Measurements from ENCODE around the gene DMD.
"Not testable (repeated sequence)": the region's sequence is repeated elsewhere in the genome, so short reads cannot be mapped to it uniquely, and the experiment has no call there.

The DMD gene

DNA sequence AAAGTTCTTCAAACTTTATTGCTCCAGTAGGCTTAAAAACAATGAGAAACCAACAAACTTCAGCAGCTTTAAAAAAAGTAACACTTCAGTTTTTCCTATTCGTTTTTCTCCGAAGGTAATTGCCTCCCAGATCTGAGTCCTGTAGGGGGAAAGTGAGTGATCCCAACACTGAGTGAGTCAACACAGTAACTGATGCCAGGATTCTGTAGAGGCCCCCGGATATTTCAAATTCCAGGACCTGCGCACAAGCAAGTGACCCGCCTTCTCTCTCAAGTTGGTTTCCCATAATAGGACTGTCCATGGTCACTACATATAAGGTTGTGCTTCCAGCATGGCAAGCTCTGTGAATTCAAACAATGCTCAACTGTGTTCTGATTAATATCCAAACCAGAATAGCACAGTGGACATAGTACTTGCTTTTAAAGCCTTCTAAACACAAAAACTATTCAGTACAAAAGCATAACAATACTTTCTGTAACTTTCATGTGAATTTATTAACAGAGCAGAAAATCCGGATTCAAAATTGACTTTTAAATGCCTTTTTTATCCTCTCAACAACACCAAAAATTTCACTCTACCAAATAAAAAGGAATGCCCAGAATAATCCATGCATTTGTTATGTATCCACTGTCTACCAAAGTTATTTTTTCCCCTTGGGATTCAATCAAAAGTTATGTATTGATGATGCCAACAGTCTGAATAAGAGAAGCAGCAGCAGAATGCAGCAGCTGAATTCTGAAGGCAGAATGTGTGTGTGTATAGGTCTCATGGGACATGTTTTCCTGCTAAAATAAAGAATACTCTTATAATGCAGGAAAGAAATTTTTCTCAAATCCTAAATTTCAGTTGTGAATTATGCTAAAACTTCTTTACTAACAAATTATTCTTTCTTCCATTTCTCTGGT lies at the start of gene DMD:
Gene DMD (minus strand): TSS at position 194 of the 905 bp plus-strand sequence. CDS start 237 bp downstream, outside the sequence.
- DNase-seq (ENCODE audit: low read depth in 2 of 2), result no peak

DNA sequence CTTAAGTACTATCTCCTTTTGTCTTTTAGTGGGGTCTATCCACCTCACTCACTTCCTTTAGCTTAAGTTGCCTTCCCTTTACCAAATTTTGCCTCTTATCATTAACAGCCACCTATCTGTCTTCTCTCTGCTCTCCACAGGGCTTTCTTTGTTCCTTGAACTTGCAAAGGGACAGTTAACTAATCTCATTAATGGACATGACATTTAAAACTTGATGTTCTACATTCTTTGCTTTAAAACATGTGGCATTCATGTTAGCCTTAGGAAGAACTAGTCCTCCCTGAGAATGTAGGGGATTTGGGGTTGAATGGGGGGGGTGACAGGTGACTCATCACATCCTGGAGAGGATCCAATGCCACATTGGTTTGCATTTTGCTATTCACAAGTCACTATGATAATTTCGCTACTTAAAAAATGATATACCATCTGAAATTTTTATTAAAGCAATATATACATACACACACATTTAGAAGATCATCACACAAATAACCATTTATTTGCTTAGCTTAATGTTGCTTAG lies 41.0 kb upstream of the DMD start:
- DNase-seq (ENCODE audit: low read depth in 2 of 2), result no peak

DNA sequence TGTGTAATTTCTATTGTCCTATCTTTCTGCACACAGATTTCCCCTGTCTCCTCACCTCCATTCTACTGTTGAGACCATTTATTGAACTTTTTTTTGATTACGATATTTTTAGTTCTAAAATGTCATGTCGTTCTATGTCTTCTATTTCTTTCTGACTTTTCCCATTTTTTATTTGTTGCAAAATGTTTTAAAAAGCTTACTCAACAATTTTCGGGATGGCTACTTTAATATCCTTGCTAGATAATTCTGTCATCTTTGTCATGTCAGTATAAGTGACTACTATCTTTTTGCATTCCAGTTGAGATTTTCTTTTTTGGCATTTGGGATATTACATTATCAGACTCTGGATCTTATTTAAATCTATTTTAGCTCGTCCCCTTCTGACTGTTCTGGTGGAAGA lies 7.5 kb upstream of the DMD start:
- DNase-seq (ENCODE audit: low read depth in 2 of 2), result no peak

DNA sequence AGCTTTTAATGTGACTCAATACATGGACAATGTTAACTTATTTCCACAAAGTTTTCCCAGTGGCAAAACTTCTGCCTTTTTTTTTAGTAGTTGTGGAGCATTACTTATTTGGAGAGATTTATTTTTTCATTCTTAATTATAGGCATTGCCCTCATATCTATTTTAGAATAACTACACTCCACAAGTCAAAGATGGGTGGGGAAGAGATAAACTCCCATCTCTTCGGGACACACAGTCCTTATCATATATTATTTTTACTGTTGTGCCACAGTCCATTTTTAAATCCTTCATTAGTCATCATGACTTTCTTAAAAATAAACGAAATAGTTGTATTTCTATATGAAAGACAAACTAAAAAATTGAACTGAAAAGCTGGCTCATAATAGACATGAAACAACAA lies 1.2 kb downstream of the DMD start:
- no peak for DNase-seq (ENCODE audit: low read depth in 2 of 2)

DNA sequence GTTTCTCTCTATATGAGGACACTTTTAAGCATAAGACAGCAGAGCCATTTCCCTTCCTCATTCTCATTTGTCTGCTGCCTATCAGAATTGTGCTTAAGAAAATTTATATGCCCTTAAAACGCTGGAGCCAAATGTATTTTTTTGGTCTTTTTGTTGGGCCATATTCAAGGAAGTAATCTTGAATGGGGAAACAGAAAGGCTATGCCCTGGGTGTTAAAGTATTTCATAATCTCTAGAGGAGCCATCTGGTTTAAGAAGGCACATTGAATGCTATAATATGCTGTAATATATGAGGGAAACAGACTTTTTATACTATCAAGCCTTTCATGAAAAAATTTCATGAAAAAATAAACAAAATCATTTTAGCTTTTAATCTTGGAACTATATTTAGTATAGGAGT lies 4.3 kb downstream of the DMD start:
- DNase-seq (ENCODE audit: low read depth in 2 of 2), result no peak

DNA sequence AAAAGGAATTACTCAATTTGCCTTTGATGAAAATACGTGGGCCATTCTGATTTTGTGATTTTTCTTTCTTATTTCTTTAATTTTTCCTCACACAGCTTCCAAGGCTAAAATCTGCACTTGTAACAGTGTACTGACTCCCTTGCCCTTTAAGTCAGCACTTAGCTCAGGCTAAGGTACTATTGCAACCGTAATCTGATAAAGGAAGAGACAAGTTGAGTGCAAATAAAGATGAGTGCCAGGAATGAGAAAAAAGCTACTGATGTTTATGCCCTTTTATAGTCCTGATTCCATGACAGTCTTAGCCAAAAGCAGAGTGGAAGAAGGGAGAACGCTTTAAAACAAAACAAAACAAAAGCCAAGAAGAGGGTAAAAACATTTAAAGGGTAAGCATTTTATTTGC lies 6.0 kb downstream of the DMD start:
- DNase-seq (ENCODE audit: low read depth in 2 of 2), result no peak

DNA sequence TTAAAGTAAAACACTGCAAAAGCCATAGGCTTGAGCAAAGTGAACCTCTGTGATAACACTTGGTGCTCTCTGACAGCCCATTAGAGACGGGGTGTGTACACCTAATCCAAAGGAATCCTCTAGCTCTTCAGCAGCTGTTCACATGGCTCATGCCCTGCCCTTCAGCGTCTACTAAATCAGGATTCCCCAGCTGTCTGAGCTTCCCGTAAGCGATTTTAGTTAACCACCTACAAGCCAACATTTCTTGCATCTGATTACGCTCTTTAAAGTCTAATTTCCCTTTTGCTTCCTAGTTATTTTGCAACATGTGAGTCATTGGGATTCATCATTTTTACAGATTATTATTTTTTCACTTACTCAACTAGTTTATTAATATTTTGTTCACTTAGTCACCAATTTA lies 6.5 kb downstream of the DMD start:
- no peak for DNase-seq (ENCODE audit: low read depth in 2 of 2)

DNA sequence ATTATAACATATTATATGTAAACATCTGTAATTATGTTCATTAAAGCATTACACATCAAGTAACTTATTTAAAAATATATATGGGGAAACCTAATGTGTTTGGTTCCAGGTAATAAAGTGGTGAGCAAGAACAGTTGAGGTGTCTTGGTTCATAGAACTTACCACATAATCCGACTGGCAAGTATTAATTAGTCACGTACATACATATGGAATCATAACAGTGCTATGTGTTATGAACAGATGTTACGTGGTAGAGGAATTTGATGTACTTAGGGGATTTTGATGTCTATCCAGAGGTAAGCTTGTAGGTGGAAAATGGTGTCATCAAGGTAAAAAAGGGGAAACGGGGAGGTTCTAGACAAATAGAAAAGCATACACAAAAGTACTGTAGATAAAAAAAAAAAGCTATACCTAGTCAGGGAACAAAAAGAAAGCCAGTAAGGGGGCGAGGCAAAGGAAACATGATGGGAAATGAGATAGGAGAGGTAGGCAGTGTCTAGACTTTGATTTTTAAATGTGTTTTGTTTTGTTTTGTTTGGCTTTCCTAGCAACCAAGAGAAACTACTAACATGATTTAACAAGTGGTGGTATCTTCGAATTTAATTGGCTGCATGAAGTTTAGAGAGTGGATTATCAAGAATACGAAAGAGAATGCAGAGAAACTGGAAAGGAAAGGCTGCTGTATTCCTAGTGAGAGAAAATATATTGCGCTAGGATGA lies 12.6 kb downstream of the DMD start:
- DNase-seq (ENCODE audit: low read depth in 2 of 2), result no peak

DNA sequence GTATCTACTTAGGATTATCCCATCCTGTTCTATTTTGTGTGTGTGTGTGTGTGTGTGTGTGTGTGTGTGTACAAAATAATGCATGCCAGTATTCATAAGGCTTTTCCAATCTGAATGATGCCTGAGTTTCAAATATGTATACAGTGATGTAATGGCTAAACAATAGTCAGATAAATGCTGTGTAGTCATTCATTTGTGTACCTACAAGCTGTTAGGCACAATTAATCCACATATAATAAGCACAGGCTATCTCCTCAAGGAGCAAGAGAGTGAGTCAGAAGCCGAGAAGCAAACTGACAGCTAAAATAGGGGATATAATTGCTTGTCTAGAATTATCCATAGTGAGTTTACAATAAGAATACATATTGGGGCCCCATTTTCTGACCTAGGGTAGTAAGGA lies 15.7 kb downstream of the DMD start:
- DNase-seq (ENCODE audit: low read depth in 2 of 2), result no peak

DNA sequence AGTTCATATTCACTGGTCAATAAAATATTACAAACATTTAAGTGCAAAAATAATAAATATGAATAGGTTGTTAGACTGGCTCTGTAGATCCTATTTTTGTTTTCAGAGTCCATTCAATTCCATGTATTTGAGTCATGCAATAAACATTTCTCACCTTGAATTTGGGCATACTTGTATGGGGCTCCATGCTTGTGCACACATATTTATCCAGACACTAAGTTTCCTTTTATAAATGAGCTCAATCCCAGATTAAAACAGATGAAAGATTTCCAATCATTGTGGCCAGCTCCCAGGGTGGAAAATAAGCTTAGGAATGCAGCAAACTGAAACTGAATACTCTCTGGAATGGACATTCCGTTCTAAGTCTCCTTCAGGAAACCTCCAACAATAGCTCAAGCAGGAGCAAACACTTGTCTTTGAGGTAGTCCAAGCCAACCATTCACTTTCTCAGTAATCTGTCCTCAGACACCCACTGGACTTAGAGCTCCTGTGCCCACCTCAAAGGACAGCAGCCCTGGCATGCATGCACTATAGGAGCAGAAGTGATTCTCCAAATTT lies 16.4 kb downstream of the DMD start:
- DNase-seq (ENCODE audit: low read depth in 2 of 2), result no peak

DNA sequence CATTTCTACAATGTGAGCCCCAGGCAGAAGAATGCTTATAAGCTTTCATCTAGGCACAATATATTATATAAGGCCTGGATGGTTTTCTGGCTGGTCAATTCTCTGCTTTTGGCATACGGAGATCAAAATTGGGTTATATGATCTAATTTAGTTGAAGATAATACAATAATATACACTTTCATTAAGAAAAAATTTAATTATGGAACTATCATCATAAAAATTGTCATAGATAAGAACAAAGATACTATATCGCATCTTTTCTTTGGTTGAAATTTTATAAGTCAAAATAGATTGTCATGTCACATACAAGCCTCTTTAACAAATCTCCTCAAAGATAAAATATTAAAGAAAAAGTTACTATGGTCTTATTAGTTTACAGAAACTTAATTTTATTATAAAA lies 17.1 kb downstream of the DMD start:
- no peak for DNase-seq (ENCODE audit: low read depth in 2 of 2)

DNA sequence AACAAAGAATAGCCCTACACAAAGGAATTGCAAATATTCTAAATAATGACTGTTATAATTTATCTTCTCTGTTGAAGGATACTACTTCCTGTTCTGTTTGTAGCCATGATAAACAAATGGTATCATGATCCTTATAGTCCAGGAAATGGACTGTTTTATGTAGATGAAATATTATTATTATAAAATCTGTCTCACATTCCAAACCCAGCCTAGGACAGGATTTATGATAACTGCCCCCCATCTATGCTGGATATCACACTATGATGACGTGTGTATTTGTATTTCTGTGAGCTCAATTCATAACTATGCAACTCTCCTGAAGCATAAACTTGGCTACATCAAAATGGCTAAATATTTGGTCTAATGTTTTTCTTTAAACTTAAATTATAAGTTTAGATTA lies 21.3 kb downstream of the DMD start:
- no peak for DNase-seq (ENCODE audit: low read depth in 2 of 2)

DNA sequence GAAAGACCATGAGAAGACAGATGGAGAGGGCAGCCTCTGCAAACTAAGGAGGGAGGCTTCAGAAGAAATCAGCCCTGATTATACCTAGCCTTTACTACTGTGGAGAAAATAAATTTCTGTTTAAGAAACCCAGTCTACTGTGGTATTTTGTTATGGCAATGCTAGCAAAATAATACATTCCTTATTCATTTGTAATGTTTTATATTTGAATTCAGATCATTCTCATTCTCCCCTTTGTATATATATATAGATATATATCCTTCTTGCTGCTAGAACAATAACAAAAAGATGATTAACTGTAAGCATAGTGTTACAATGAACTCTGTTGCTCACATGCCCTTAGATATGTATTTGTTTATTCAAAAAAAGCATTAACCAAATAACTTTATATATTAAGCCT lies 22.5 kb downstream of the DMD start:
- DNase-seq (ENCODE audit: low read depth in 2 of 2), result no peak

DNA sequence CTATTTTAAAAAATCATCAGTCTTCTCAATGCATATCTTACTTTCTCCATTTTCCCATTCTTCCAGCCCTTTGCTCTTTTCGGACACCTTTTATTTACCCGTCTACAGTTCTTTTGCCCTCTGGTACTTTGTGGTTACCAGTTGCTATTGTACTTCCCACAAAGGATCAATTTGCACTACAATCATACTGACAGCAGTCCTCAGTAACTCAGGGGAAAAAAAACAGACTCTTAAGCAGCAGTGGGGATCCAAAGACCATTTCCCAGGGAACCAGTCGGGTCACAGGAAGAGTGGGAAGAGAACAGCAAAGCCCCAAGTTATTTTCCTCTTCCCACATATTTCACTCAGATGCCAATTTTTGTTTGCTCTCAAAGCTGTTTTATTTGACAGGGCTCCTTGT lies 23.1 kb downstream of the DMD start:
- DNase-seq (ENCODE audit: low read depth in 2 of 2), result no peak

DNA sequence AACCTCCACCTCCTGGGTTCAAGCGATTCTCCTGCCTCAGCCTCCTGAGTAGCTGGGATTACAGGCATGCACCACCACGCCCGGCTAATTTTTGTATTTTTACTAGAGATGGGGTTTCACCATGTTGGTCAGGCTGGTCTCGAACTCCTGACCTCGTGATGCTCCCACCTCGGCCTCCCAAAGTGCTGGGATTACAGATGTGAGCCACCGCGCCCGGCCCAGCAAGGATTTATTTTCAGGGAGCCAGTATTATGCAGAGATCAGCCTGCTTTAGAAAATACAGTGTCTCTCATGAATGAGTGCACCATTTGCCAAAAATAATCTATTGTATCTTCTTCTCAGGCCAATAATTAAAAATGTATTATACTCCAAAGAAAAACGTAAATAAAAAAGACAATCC lies 26.5 kb downstream of the DMD start:
- DNase-seq (ENCODE audit: low read depth in 2 of 2), result not testable (repeated sequence)

DNA sequence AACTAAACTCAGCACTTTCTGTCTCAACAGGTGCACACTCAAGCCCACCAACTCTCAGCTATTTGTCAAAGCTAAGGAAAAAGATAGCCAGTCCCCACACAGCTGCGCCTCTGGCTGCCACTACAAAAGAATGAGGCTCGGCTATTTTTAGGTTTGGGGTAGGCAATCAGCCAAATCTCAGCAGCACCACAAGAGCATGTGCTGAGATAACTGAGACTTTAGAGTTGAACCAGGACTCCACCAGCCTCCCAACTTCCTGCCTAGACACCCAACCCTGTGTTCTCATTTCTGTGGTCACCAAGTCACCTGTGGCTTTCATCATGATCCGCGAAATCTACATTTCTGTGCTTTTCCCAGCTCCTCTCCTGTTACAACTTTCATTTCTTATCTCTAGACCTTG lies 28.0 kb downstream of the DMD start:
- no peak for DNase-seq (ENCODE audit: low read depth in 2 of 2)

DNA sequence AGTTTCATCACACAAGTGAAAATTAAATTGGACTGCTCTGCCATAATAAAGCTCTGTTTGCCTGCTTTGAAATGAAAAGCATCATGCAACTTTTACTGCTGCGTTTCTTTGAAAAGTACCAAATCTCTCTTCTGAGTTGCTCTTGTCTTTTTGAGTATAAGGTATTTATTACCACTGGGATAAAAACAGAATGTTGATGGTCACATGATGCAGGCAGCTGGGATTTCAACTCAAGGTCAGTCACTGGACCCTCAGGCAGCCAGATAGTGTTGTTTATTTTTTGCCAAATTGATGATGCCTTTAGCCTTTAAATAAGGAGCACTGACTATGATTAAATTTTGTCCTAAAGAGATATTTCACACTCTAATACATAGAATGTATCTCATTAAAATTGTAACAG lies 32.7 kb downstream of the DMD start:
- no peak for DNase-seq (ENCODE audit: low read depth in 2 of 2)

DNA sequence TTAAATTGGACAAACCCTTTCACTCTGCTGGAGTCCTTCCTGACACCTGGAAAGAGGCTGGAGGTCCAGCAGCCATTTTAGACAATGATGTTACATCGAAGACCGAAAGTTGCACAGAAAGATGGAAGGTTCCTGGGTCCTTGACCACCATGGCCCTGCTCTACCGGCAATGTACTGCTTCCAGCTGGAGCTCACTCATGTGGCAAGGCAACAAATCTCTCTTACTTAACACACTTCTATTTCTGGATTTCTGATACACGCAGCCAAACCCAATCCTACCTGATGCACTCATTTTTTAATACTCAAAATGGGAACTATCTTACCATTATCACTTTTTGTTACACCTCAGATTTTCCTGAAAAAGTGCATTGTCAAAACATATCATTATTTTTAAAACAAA lies 33.1 kb downstream of the DMD start:
- no peak for DNase-seq (ENCODE audit: low read depth in 2 of 2)

DNA sequence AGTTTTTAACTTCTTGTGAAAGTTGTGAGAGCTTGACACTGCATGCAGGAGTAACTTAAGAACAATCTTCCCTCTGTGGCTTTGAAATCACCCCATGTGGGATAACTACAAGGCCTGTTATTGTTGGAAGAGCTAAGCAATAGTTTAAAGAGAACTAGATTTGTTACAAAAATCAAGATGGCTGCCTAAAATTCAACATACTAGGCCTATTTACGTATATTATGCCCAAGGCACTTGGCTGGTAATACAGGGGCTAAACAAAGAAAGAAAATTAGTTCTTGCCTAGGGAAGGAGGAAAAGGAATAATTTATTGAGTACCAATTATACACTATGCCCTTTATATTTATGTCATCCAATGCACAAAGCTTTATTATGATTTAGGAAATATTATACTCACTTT lies 36.1 kb downstream of the DMD start:
- DNase-seq (ENCODE audit: low read depth in 2 of 2), result no peak

DNA sequence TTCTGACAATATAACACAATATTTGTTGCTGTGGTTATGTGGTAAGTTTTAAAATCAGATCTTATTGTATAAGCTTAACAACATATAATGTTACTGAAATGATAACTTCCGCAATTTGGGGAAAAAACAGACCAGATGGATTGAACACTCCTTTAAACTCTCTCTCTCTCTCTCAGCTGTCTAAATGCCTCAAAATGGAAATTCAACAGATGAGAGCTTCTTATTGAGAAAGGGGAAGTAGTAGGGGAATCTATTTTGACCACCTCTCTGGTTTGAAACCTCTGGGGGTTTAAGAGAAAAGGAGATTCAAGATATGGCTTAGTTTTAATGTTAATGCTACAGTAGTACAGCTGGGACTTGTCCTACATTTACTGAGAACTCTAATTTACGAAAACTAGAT lies 40.3 kb downstream of the DMD start:
- DNase-seq (ENCODE audit: low read depth in 2 of 2), result no peak

DNA sequence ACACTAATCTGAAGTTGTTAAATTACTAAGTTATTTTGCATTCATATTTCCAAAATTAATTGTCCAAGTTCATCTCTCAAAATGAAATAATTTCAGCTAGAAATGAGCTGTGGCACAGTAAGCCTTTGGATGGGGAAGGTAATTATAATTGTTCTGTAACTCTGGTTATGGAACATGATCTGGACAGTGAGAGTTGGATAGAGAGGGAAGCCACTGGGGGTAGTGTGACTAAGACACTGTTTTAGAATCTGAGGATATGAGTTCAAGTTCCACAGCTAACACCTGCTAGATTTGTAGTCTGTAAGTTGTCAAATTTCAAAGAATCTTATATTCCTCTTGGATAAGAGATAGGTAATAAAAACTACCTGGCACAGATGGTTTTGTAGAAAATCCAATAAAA lies 49.5 kb downstream of the DMD start:
- DNase-seq (ENCODE audit: low read depth in 2 of 2), result no peak

DNA sequence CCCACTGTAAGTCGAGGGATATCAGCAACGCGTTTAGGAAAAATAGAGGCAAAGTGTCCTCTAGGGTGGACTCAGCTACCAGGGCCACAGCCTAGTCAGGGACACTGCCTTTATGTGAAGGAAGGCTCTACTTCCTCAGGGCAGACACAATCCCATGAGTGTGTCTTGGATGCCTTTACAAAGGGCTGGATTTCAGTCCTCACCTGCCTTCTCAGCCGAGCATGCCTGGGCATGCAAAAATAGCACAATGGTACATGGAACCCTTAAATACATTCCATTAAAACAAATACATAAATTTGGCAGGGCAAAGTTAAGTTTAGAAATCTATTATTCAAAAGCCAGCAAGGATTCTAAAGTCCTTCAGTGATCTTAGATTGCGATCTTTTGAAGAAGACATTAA lies 51.1 kb downstream of the DMD start:
- DNase-seq (ENCODE audit: low read depth in 2 of 2), result no peak
